Activated CD4-positive, alpha-beta T cell treated with anti-CD3 and anti-CD28 coated beads, Interleukin-2, amount 50 U/mL, for 16 hours (primary cell): ENCODE measurements around the gene HELZ.
"Not testable (repeated sequence)": the region's sequence is repeated elsewhere in the genome, so short reads cannot be mapped to it uniquely, and the experiment has no call there.

Source experiments
- DNase-seq: peaks from one replicate; pipeline ENCODE4 v3.0.0-alpha.2; 2020

HELZ gene

GRCh38 chr17:67262435-67263117 lies 17.6 kb upstream of the HELZ start:
- DNase-seq = no peak

- peak; percentile 20 for DNase-seq
Observed at GRCh38 chr17:67260170-67260987, 15.4 kb upstream of the HELZ start.

DNA sequence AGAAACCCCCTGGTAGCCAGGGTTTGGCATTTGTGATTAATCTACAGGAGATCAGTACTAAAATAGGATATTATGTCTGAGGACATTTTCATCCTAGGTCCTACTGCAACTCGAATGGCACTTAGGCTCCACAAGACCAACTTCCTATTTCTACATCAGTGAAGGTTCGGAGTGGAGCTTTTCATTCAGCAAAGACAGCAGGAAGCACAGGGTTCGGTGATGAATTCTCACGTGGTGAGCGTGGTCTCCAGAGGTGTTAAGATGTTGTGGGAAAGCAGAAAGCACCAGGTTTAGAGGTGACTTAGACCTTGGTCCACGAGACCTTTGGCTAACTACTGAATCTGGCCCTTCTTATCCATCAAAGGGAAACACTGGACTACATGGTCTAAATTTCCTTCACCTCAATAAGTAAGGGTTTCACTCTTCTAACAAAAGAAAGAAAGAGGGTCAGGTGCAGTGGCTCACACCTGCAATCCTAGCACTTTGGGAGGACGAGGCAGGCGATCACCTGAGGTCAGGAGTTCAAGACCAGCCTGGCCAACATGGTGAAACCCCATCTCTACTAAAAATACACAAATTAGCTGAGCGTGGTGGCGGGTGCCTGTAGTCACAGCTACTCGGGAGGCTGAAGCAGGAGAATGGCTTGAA lies 13.9 kb upstream of the HELZ start:
- DNase-seq = peak; percentile 72

DNA sequence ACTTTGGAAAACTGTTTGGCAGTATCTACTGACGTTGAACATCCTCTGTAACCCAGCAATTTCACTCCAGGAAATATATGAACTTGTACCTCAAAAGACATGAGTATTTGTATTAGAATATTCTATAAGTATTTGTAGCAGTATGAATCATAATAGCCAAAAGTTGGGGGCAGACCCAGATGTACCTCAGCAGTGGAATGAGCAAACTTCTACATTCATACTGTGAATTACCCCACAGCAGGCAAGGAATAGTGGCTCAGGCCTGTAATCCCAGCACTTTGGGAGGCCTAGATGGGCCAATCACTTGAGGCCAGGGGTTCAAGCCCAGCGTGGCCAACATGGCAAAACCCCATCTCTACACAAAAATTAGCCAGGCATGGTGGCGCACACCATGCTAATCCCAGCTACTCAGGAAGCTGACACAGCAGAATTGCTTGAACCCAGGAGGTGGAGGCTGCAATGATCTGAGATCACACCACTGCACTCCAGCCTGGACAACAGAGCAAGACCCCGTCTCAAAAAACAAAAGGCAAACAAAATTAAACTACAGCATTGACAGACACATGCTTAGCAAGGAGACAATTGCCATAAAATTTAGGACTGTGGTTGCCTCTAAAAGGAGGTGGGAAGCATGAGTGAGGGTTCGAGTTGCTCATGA lies 11.2 kb upstream of the HELZ start:
- DNase-seq = peak; percentile 20

DNA sequence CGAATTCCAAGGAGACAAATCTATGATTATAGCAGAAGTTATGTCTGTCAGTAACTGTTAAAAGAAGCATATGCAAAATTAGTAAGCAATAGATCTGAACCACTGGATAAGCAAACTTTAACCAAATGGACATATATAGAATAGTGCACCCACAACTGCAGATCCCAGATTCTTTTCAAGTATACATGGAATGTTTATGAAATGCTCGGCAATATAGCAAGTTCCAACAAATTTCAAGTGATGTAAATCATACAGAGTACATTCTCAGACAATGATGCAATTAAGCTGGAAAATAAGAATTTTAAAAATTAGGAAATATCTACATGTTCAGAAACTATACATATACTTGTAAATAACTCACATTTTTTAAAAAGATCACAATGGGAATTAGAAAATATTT lies 8.4 kb upstream of the HELZ start:
- DNase-seq = no peak

- not testable (repeated sequence) for DNase-seq
Observed at GRCh38 chr17:67251586-67251985, 6.6 kb upstream of the HELZ start.

DNA sequence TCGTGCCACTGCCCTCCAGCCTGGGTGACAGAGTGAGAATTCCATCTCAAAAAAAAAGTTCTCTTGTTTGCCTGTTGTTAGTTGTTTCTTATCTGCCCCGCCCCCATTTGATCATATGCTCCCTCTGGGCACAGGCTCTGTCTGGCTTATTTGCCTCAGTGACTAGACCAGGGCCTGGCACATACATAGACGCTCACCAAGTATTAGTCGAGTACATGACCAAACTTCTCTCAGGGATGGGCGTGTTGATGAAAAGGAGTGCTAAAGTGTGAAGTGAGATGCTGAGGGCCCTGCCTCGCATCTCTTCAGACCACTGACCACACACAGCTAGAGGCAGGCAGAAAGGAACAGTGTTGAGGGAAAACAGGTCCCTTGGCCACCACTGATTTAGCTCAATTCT lies 3.3 kb upstream of the HELZ start:
- no peak for DNase-seq

- DNase-seq = no peak
Observed at GRCh38 chr17:67247416-67247900, 2.5 kb upstream of the HELZ start.

DNA sequence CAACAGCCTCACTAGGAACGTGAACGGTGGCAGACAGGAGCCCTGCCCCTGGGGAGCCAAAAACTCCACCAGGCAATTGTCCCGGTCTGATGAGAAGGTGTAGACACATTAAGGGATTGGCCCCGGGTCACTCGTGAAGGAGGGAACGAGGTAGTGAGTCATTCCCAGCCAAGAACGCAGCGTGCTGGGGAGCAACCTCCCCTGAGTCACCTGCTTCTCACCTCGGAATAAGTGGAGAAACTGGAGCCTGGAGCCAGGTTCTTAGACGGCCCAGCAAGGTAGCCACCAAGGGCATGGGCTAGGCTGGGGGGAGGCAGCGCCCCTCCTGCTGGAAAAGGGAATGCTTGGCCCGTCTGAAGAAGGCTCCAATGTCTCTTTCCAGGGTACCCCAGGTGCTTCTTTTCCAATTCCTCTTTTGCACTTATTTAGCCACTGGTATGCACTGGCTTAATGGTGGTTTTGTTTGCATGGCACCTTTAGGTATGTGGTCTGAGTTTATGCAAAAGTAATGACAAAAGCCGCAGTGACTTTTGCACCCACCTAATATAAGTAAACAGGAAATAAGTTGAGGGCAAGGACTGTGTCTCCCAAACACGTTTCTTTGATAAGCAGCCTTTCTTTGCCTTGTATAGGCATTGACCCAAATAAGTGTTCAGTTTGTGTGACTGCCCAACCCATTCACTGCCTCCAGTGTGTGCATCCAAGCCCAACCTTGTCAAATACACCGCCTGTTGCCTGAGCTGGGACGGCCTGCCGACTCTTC lies 1.8 kb upstream of the HELZ start:
- DNase-seq = peak; percentile 53

DNA sequence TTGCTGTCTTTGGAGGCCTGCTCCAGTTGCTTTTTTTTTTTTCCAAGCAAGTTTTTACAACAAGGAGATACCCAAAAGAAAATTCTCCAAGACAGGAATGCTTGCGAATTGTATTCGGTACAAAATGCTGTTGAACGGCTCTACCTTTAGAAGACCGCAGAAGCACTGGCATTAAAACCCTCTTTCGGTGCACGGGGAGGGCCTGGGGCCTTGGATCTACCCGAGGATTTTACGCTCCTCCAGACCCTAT lies 1.3 kb upstream of the HELZ start:
- DNase-seq = no peak

DNA sequence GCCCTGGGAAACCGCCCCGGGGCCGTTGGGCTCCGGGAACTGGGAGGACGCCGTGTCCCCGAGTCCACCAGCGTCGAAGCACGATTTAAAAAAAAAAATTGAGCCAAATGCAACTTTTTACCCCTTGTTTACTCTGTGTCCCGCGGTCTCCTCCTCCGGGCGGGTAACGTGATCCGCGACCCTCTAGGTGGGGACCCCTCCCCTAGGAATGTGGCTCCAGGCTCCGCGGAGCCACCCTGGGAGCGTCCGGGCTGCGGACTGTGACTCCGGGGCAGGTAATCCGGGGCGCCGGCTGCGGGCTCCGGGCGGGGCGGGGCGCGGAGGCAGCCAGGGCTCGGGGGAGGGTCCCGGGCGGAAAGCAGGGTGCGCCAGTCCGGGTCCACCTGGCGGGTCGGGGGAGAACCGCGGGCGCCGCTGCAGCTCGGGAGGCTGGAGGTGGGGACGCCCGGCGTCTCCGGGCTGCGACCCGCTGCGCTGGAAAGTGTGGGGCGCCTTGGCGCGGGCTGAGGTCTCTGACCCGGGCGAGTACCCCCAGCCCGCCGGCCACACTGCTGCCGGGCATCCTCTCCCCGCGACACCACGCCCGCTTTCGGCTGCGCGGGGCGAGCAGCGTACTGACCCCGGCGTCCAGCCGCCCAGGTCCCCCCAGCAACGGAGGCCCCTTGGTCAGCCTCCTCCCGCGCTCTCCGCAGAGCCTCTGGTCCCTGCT lies 852 bp upstream of the HELZ start:
- DNase-seq = no peak

DNA sequence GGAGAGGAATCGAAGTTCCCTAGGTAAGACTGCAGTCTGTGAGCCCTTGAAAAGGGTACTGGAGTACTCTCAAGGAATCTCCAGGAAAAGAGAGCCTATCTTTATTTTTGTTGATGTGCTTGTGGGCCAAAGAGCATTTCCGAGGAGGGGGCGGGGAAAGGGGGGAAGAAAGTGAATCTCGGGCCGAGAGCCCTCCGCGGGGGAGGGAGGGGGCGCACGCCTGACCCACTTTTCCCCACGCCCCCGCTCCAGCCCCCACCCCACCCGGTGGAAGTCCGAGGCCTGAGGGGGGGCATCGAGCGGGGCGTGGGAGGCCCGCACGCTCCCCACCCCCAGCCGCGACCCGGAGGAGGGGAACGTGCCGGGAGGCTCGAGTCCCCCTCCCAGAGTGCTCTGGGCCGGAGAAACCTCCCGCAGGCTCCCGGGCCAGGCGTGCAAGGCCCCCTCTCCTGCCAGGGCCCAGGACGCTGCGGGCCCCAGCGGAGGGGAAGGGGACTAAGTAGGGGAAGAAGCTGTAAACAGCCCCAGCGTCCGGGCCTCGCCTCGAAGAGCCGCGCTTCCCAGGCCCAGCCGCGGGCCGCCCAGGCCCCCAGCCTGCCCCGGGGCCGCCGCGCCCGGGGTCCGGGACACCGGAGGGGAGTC lies 444 bp downstream of the HELZ start:
- DNase-seq = no peak

- no peak for DNase-seq
Observed at GRCh38 chr17:67243284-67243683, 1.7 kb downstream of the HELZ start.

GRCh38 chr17:67241719-67242341 lies 3.2 kb downstream of the HELZ start:
- no peak for DNase-seq

- DNase-seq = no peak
Observed at GRCh38 chr17:67239597-67239996, 5.4 kb downstream of the HELZ start.

DNA sequence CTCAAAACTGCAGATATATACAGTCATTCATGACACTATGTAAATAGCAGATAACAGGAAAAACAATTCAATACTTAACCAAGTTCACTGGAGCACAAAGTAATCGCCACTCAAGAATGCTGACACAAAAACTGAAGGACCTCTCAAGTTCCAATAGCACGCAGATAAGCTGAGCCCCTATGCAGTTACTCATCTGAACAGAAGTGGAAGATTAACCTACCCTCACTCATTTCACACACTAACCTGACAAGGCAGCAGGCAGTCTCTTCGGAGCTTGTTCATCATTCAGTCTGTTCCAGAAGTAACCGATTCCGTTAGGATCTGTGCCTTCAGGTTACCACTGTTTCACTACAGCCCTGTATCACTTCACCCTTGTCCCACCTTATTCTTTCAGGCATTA lies 6.0 kb downstream of the HELZ start:
- DNase-seq = no peak

- DNase-seq = no peak
Observed at GRCh38 chr17:67232441-67232840, 12.6 kb downstream of the HELZ start.

DNA sequence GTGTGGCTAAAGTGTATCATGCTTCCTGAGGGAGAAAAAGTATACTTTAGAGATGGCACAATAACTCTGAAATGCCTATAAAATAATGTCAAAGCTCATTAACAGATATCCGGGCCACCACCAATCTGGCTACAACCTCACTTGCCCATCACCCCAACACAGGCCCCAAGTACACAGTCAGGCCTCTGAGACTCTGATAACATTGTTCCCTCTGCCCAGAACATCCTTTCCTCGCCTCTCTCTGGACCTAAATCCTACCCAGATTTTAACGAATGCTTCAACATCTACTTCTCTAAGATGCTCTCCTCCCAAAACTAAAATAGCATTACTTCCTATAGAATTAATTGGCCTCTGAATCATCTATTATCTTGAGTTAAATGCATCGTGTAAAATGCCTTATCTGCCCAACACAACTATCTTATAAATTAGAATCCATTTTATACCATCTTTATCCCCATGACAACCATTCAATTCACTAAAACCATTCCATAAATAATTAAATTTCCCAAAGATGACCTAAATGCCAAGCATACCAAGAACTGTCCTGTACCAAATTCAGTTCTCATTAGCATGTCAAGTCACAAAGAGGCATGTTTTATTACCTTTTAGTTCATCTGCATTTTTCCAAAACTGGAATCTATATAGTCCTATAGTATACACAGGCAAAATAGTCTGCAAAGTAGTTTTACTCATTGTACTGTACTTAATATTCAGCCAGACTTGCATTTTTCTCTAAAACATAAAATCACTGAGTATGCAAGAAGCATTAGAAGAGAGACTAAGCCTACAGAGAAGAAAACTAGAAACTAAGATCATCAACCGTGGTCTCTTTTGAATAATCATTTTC lies 15.7 kb downstream of the HELZ start:
- no peak for DNase-seq

- DNase-seq = no peak
Observed at GRCh38 chr17:67227488-67227887, 17.5 kb downstream of the HELZ start.

- no peak for DNase-seq
Observed at GRCh38 chr17:67225316-67225715, 19.7 kb downstream of the HELZ start.
